ENCODE measurements around the gene NEDD4.

NEDD4 gene

DNA sequence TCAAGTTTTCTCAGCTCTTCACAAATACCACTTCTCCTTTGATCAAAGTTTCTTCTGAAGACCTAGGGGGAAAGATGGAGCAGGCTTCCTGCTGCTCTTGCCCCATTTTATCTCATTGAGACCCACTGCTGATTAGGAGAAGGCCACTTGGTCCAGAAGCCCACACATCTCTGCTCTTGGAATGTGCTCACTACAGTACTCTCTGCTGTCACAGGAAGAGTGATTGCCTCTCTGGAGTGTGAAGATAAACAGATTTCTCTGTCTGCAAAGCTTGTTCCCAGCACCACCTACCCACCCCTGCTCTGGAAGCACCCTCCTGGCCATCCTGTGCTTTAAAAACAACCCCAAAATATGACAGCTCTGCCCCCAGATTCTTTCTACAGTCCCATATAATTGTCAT is 209.1 kb downstream of the NEDD4 start:
- DNase-seq (ENCODE audit: low read depth in 3 of 3), result no peak

DNA sequence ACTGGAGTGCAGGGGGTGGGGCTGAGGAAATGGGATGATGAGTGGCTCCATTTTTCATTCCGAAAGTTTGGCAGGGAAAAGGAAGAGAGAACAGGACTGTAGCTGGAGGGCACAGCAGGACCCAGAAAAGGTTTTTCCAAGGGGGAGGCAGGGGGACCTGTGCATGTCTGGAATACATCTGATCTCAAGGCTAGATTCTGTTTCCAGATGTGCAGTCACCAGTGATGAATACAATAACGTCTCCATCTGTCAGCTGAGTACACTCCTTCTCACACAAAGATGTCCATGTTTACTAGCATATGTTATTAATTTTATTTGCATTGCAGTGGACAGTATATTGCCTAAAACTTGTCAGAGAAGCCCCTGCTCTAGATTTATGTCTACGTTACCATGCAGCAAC is 210.5 kb downstream of the NEDD4 start:
- no peak for DNase-seq (ENCODE audit: low read depth in 3 of 3)

DNA sequence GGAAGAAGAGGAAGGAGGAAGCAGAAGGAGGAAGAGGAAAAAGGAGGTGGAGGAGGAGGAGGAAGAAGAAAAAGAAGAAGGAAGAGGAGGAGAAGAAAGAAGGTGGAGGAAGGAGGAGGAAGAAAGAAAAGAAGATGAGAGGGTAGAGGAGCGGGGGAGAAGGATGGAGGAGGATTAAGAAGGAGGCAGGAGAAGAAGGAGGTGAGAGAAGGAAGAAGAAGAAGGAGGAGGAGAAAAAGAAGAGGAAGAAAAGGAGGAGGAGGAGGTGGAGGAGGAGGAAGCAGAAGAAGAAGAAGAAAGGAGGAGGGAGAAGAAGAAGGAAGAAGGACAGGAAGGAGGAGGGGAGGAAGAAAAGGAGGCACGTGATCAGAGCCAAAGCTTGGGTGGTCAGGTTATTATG is 213.1 kb downstream of the NEDD4 start:
- DNase-seq (ENCODE audit: low read depth in 3 of 3), result no peak

DNA sequence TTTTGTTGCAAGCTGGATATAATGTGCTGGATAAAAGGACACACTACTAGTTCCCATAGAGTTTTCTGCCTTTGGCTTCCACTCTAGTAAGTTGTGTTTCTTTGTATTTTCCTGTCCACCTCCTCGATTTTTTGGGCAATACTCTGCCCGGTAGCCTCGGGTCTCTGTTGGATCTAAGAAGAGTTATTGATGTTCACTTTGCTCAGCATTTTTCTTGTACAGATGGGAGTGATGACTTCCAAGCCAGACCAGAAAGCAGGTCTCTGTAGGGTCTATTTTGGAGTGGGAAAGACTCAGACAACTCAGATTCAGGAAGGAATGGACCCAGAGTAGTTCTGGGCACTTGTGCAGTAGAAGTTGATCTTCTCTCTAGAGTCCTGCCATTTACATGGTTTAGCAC is 214.5 kb downstream of the NEDD4 start:
- no peak for DNase-seq (ENCODE audit: low read depth in 3 of 3)

All from stimulated activated CD4-positive, alpha-beta T cell treated with anti-CD3 and anti-CD28 coated beads, TNF-alpha, amount 100 ng/mL, for 48 hours (primary cell).